ENCODE results near the gene VPS72. TPM values are rescaled to one million over a fixed set of nuclear protein-coding genes. Genes with fewer than 3 reads are reported as not detected.

The VPS72 gene
- total RNA-seq, 6 donors from 2014 or later = 19.0 to 54.3 (median 25.5) TPM

GRCh38 chr1:151146072-151146411, 44.0 kb downstream of the VPS72 start:
- Histone ChIP-seq H3K4me1 (peaks cover 21 to 28% (median 25%) of the 10 kb centered on the region in 4 donors), H3K27me3 (no peaks in the 10 kb centered on the region), H3K4me3 (peak overlapping the region; percentile 29 to 76 (median 56)), H3K27ac (peak overlapping the region in 3 of 4 donors; percentile 73 to 80 (median 73)), H3K36me3 (no peaks in the 10 kb centered on the region), H3K9me3 (no peaks in the 10 kb centered on the region)
- no peak for TF ChIP-seq POLR2A (IDR thresholded peaks at IDR 0.05)
- TF ChIP-seq POLR2AphosphoS5 (IDR thresholded peaks at IDR 0.05) = no peak
- no peak for TF ChIP-seq CTCF (IDR thresholded peaks at IDR 0.05)
- 0 to 1% methylated on average over 14 to 26 of the region's 26 CpGs for WGBS, 2 donors
- ATAC-seq (ENCODE audit: low FRiP score in 2 of 2) (peak in 1 of 2 donors; percentile 38), DNase-seq (peak in 1 of 2 donors; percentile 27)

GRCh38 chr1:151145304-151146071, 44.5 kb downstream of the VPS72 start:
- peak in 1 of 2 donors; percentile 16 for ATAC-seq (ENCODE audit: low FRiP score in 2 of 2)

GRCh38 chr1:151144474-151145303, 45.3 kb downstream of the VPS72 start:
- no peaks in the 10 kb centered on the region for H3K27me3 ChIP-seq
- peak overlapping the region in 3 of 4 donors; percentile 55 to 76 (median 57) for H3K4me3 ChIP-seq
- H3K36me3 ChIP-seq = peaks cover 0 to 2% (median under 1%) of the 10 kb centered on the region in 4 donors
- ATAC-seq (ENCODE audit: low FRiP score in 2 of 2) (peak in 1 of 2 donors; percentile 60), DNase-seq (peak in 1 of 2 donors; percentile 63)
- no peaks in the 10 kb centered on the region for H3K9me3 ChIP-seq
- peak overlapping the region in 3 of 4 donors; percentile 48 to 80 (median 62) for H3K27ac ChIP-seq
- WGBS, 2 donors = 54 to 56% methylated on average over 7 of the region's 7 CpGs
- no peak for TF ChIP-seq POLR2A (IDR thresholded peaks at IDR 0.05)
- TF ChIP-seq CTCF (IDR thresholded peaks at IDR 0.05) = no peak
- TF ChIP-seq POLR2AphosphoS5 (IDR thresholded peaks at IDR 0.05) = peak in 1 of 2 donors; percentile 18
- H3K4me1 ChIP-seq = peaks cover 21 to 28% (median 25%) of the 10 kb centered on the region in 4 donors

More at GRCh38 chr1:151145304-151146071, 44.5 kb downstream of the VPS72 start:
- peak; percentile 40 to 76 for DNase-seq
- H3K9me3 ChIP-seq = no peaks in the 10 kb centered on the region
- no peaks in the 10 kb centered on the region for H3K36me3 ChIP-seq
- no peaks in the 10 kb centered on the region for H3K27me3 ChIP-seq
- WGBS, 2 donors = 22% methylated on average over 26 to 28 of the region's 43 CpGs
- H3K27ac ChIP-seq = peak overlapping the region in 3 of 4 donors; percentile 48 to 80 (median 62)
- peaks cover 21 to 28% (median 25%) of the 10 kb centered on the region in 4 donors for H3K4me1 ChIP-seq
- H3K4me3 ChIP-seq = peak overlapping the region; percentile 29 to 76 (median 56)
- TF ChIP-seq CTCF (IDR thresholded peaks at IDR 0.05) (no peak), EP300 (IDR thresholded peaks at IDR 0.05) (no peak), POLR2A (IDR thresholded peaks at IDR 0.05) (no peak), POLR2AphosphoS5 (IDR thresholded peaks at IDR 0.05) (no peak)

- H3K9me3 ChIP-seq = no peaks in the 10 kb centered on the region
- no peak overlapping the region for H3K4me3 ChIP-seq
- no peak for ATAC-seq (ENCODE audit: low FRiP score in 2 of 2)
- no peak for DNase-seq
- TF ChIP-seq CTCF (IDR thresholded peaks at IDR 0.05) (no peak), EP300 (IDR thresholded peaks at IDR 0.05) (no peak), POLR2AphosphoS5 (IDR thresholded peaks at IDR 0.05) (no peak), POLR2A (IDR thresholded peaks at IDR 0.05) (no peak)
- no peaks in the 10 kb centered on the region for H3K27me3 ChIP-seq
- H3K27ac ChIP-seq = no peak overlapping the region
- 66 to 68% methylated on average over 5 of the region's 5 CpGs for WGBS, 2 donors
- peaks cover 0 to 4% (median 2%) of the 10 kb centered on the region in 4 donors for H3K36me3 ChIP-seq
- peaks cover 21 to 28% (median 25%) of the 10 kb centered on the region in 4 donors for H3K4me1 ChIP-seq
These were observed 46.0 kb downstream of the VPS72 start for GRCh38 chr1:151143986-151144385.

Data from upper lobe of left lung (tissue), 6 donors.